HG03439 (cell line): ENCODE results near the gene HOMER1.
A peak's percentile ranks its signal among the peaks of the same experiment; 100 is the strongest.
"Not testable (repeated sequence)": the region's sequence is repeated elsewhere in the genome, so short reads cannot be mapped to it uniquely, and the experiment has no call there.

Experiments used
- ATAC-seq: cut with Tn5 transposase; IDR thresholded peaks from one replicate; pipeline ENCODE4 v1.9.1; 2021; ENCODE audit warnings: mild to moderate bottlenecking, moderate library complexity; ENCODE audit not compliant: unreplicated experiment

The HOMER1 gene

GRCh38 chr5:79518718-79519117 is 4.8 kb upstream of the HOMER1 start:
- ATAC-seq: no peak

- no peak for ATAC-seq
Observed at GRCh38 chr5:79517601-79518000, 3.7 kb upstream of the HOMER1 start.

- ATAC-seq: no peak
Observed at GRCh38 chr5:79516986-79517385, 3.1 kb upstream of the HOMER1 start.

- not testable (repeated sequence) for ATAC-seq
Observed at GRCh38 chr5:79516331-79516730, 2.4 kb upstream of the HOMER1 start.

DNA sequence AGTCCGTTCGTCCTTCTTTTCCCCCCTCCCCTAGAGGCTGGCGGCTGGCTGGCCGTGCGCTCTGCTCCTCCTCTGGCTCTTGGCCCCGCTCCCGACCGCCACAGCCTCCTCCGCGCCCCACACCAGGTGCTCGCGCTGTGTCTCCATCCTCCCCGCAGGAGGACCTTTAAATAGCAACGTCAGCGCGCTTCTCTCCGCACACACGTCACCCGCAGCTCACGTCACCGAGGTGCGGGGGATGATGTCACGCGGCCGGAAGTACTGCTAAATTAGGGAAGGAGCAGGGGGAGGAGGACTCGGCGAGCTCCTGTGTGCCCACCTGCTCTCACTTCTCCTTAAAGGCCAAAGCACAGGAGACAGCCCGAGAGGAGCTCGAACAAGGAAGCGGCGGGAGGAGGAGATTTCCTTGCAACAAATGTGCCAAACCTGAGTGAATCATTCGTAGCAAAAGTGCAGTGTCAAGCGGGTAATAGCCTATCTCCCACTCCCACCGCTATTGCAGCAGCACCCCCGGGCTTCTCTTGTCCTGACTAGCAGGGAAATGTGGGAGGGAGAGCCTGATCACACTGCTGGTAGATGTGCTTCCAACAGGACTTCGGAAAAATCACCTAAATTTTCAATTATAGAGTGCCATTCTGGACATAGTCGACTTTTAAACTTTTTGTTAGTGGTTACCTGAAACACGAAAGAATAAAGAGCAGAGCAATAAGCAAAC is 614 bp upstream of the HOMER1 start:
- peak; percentile 90 for ATAC-seq

- no peak for ATAC-seq
Observed at GRCh38 chr5:79513308-79513703, 628 bp downstream of the HOMER1 start.

GRCh38 chr5:79512471-79513307 is 1.2 kb downstream of the HOMER1 start:
- ATAC-seq: no peak

DNA sequence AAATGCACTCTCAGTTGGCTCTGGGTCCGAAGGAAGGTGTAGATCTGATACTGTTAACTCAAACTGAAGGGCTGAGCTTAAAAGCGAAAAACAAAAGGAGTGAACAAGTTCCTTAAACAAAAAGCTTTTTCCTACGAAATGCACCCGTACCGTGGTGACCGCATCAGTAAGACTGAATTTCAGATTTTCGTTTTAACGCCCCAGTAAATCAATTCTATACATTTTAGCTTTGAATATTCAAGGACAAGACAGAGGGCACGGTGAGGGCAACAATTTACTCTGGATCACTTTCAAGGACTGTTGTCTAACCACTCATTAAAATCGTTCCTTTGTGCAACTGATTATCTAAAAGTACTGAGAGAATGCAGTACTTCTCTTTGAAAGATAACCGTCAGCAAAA is 1.9 kb downstream of the HOMER1 start:
- no peak for ATAC-seq

DNA sequence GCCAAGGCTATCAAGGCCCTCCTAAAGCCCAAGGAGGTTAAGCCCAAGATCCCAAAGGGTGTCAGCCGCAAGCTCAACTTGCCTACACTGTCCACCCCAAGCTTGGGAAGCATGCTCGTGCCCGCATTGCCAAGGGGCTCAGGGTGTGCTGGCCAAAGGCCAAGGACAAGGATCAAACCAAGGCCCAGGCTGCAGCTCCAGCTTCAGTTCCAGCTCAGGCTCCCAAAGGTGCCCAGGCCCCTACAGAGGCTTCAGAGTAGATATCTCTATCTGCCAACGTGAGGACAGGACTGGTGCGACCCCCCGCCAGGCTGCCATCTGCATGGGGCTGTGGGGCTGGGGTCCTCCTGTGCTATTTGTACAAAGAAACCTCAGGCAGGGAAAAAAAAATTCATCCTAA is 3.3 kb downstream of the HOMER1 start:
- ATAC-seq: no peak

GRCh38 chr5:79509244-79509885 is 4.6 kb downstream of the HOMER1 start:
- ATAC-seq: no peak

GRCh38 chr5:79508794-79509193 is 5.1 kb downstream of the HOMER1 start:
- no peak for ATAC-seq

DNA sequence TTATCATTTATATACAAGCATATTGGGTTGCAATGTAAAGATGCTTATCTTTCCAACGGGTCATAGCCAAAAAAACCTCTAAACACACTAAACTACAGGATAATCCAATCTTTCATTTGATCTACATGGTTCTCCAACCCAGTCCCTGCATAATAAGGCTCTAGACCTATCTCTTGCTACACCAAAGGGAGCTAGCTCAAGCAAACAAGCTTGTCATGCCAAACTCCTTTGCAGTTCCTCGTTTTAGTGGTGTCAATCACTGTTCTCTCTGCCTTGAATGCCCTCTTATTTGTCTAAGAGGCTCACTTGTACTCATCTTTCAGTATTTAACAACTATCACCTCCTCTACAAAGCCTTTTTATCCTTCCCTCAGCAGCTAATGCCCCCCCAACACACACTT is 5.6 kb downstream of the HOMER1 start:
- no peak for ATAC-seq

- no peak for ATAC-seq
Observed at GRCh38 chr5:79507251-79508205, 6.4 kb downstream of the HOMER1 start.

DNA sequence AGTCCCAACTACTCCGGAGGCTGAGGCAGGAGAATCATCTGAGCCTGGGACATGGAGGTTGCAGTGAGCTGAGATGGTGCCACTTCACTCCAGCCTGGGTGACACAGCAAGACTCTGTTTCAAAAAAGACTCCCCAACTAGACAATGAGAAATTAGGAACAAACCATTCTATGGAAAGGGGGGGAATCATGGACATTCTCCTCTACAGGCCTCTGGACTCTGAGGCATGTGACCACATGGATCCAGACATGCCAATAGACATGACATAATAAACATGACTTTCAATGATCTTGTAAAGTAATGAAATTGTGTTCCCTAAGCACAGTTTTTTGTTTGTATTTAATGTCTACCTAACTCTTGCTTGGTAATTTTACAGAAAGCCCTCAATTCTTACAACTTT is 8.8 kb downstream of the HOMER1 start:
- no peak for ATAC-seq

DNA sequence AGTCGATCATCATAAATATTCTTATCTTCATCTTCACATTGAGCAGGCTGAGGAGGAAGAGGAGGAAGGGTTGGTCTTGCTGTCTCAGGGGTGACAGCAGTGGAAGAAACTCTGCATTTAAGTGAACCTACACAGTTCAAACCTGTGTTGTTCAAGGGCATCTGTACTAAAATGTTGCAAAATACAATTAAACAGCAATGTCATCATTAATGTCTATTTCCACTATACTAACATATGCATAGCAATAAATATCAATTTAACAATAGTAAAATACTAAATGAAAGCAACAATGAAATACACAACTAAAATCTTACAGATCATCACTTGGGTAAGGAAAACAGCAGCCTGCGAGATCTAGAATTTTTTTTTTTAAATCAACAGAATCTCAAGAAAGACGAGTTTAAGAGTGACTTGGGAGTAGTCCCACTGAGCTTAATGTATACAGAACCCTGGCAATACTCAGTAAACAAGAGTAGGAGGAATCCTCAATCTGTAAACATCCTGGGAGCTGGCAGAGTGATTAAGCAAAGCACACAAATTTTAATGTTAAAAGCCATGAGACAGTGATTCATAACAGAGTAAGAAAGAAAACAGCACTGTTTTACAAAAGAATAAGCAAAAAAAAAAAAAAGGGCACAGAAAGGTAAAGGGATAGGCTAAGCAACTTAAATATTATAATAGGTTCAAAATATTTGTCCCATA is 10.0 kb downstream of the HOMER1 start:
- no peak for ATAC-seq

DNA sequence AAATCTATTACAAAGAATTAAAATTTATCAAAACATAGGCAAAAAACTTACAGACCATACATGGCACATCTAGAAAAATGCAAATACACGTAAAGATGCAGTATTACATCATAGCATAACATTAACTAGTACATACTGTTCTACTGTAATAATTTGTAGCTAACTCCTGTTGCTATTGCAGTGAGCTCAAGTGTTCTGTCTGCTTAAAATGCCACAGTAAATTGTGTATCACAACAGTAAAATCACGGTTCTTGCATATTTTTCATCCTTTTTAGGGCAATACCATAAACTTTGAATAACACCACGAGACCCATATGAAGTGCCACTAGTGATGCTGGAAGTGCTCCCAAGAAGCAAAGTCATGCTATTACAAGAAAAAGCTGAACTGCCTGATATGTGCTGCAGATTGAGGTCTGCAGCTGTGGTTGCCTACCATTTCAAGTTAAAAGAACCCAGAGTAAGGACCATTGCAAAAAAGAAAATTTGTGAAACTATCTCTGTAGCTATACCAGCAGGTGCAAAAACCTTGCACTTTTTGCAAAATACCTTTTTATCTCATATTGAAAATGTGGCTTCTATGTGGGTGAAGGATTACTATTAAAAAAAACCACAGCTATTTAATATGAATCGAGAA is 14.2 kb downstream of the HOMER1 start:
- no peak for ATAC-seq

DNA sequence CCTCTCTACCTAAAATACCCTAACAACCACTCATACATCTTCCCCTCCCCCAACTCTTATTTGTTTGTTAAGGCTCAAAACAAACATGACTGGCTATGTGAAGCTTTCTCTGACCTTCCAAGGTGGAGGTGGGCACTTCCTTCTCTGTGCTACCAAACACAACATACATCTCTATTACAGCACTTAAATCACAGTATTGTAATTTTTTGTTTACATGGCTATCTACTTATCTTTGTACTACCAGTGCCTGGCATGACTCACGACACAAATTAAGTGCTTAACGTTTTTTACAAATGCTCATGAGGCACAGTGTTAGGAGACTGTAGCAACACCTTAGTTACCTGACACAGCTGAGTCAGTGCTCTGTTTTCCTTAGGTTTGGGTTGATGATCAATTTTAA is 18.6 kb downstream of the HOMER1 start:
- no peak for ATAC-seq

GRCh38 chr5:79493596-79494345 is 20.2 kb downstream of the HOMER1 start:
- ATAC-seq: no peak
